Measurements from ENCODE around the gene FAM163B. TPM values are rescaled to one million over a fixed set of nuclear protein-coding genes. Genes with fewer than 3 reads are reported as not detected.

The FAM163B gene
- polyA plus RNA-seq, 4 donors: 0.31 to 0.51 TPM; not detected in 2

DNA sequence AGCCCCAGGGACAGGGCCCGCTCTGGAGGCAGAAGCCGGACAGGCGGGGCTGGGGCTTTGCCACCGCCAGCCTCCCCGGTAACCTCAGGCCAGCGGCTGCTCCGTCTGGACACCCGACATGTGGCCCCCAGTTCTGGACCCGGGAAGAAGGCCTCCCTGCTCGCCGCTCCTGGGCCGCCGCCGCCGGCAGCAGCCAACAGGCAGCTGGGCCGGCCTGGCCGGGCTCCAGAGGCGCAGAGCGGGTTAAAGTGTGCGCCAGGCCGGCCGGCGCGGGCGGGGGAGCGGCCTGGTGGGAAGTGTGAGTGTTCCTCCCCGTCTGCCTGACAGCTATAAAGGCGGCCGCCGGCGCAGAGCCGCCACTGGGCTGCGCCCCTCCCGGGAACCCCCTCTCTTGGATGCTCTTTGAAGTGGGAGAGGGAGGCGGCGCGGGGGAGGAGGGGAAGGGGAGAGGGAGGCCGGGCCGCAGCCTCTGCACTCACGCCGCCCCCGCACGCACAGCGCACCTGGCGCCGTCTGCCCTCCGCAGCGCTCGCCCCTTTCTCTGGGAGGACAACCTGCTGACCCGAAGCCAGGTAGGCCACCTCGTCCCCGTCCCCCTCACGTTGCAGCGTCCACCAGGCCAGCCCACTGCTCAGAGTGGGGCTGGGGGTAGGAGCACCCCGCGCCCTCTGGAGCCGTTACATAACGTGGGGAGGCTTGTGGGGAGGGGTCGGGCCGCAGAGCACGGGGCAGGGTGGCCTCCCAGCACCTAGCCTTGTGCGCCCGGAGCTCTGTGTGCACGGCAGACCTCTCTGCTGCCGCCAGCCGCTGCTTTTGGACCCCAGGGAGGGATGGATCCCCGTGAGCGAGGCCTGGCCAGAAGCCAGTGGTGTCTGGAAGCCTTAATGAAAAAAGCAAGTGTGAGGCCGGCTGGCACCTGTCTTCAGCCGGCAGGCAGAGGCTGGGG lies 74.6 kb downstream of the FAM163B start, which contains the start of gene ADAMTSL2:
TSS of gene ADAMTSL2 (plus strand) at position 359 of the 946 bp plus-strand sequence. CDS start 2,009 bp downstream, outside the sequence.
- DNase-seq (ENCODE audit: low read depth in 4 of 4, low spot score in 2 of 4): peak in 3 of 4 donors; percentile 67 to 74 (median 69)

DNA sequence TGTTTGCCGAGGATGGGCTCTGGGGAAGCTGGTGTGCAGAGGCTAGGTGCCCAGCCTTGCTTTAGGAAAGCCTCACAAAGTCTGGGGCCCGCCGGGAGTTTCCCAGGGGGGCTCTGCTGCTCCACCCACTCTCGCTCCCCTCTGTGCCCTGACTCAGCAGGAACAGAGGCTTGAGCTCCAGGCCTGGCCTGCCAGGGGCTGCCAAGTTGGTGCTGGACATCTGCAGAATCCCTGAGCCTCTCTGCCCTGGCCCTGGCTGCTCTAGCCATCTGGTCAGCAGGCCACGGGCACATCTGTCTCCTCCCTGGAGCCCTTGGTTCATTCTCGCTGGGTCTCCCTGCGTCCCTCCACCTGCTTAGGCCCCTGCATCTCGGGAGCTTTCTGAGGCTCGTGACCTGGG lies 75.3 kb downstream of the FAM163B start:
- no peak for DNase-seq (ENCODE audit: low read depth in 4 of 4, low spot score in 2 of 4)

GRCh38 chr9:133532937-133533668 lies 76.1 kb downstream of the FAM163B start:
- no peak for DNase-seq (ENCODE audit: low read depth in 4 of 4, low spot score in 2 of 4)

- no peak for DNase-seq (ENCODE audit: low read depth in 4 of 4, low spot score in 2 of 4)
These were observed 77.9 kb downstream of the FAM163B start for GRCh38 chr9:133531293-133531692.

DNA sequence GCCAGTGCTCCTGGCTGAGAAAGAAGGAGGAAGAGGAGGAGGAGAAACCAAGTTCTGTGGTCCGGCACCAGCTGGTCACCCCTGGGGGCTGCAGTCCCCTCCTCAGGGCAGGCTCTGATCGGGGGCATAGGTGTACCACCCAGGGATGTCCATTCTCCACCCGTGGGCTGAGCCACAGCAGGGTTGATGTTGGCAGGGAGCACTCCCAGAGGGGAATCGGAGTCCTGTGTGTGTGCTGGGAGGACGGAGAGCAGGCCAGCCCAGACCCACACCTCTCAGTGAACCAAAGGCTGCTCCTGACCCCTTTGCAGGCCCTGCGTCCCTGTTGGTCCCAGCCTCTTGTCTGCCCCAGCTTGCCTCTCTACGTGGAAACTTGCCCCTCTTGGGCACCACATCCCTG lies 79.3 kb downstream of the FAM163B start:
- DNase-seq (ENCODE audit: low read depth in 4 of 4, low spot score in 2 of 4): no peak

- no peak for DNase-seq (ENCODE audit: low read depth in 4 of 4, low spot score in 2 of 4)
These were observed 79.7 kb downstream of the FAM163B start for GRCh38 chr9:133529457-133529856.

GRCh38 chr9:133528876-133529241 lies 80.3 kb downstream of the FAM163B start:
- DNase-seq (ENCODE audit: low read depth in 4 of 4, low spot score in 2 of 4): no peak

GRCh38 chr9:133528001-133528875 lies 81.0 kb downstream of the FAM163B start:
- DNase-seq (ENCODE audit: low read depth in 4 of 4, low spot score in 2 of 4): no peak

DNA sequence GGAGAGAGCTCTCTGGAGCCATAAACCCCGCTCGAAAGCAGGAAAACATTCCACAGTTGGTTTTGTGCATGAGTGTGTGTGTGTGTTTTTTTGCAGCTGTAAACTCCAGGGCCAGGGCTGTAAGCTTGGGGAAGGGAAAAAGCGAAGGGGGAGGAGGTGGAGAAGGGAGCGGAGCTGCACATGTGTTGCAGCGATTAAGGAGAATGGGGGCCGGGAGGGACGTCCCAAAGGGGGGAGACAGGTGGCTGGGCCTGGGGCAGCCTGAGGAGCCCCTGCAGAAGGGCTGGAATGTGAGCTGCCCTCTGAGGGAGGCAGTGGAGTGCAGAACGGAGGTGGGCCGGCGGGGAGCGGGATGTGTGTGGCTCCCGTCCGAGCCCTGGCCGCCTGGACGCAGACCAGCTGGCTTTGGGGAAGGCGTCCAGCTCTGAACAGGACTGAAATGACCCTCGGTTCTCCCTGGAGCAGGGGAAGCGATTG lies 81.7 kb downstream of the FAM163B start:
- DNase-seq (ENCODE audit: low read depth in 4 of 4, low spot score in 2 of 4): peak in 1 of 4 donors; percentile 58

Other genes starting within 250 kb of the FAM163B start
- gene SURF4, start 233.3 kb downstream of the FAM163B start, polyA plus RNA-seq (ENCODE audit: insufficient read length in 4 of 4): 100 to 1,000 TPM; 161 to 180 (median 171) TPM
- 1 to 10 TPM; 3.1 to 6.4 (median 4.8) TPM for gene STKLD1, start 233.0 kb downstream of the FAM163B start, polyA plus RNA-seq (ENCODE audit: insufficient read length in 4 of 4)
- 10 to 100 TPM; 27.7 to 33.4 (median 32.5) TPM for gene REXO4, start 191.4 kb downstream of the FAM163B start, polyA plus RNA-seq (ENCODE audit: insufficient read length in 4 of 4)
- gene ADAMTS13, start 187.0 kb downstream of the FAM163B start, polyA plus RNA-seq (ENCODE audit: insufficient read length in 4 of 4): 10 to 100 TPM in 2 of 4 donors, 1 to 10 TPM in 2; 6.1 to 14.4 (median 11.7) TPM
- gene CACFD1, start 149.4 kb downstream of the FAM163B start, polyA plus RNA-seq (ENCODE audit: insufficient read length in 4 of 4): 10 to 100 TPM; 24.9 to 40.7 (median 33.4) TPM
- gene SLC2A6, start 130.3 kb downstream of the FAM163B start, polyA plus RNA-seq (ENCODE audit: insufficient read length in 4 of 4): 1 to 10 TPM in 3 of 4 donors, under 1 TPM in 1; 0.93 to 1.7 (median 1.7) TPM
- gene MYMK, start 84.4 kb downstream of the FAM163B start, polyA plus RNA-seq (ENCODE audit: insufficient read length in 4 of 4): not detected
- 1 to 10 TPM; 1.5 to 2.8 (median 2.2) TPM for gene ADAMTSL2, start 74.7 kb downstream of the FAM163B start, polyA plus RNA-seq (ENCODE audit: insufficient read length in 4 of 4)
- gene DBH, start 27.0 kb upstream of the FAM163B start, polyA plus RNA-seq (ENCODE audit: insufficient read length in 4 of 4): 1 to 10 TPM in 2 of 4 donors, under 1 TPM in 2; 0.51 to 1.6 (median 1.1) TPM
- 10 to 100 TPM; 10.4 to 15.3 (median 10.9) TPM for gene SARDH, start 129.0 kb upstream of the FAM163B start, polyA plus RNA-seq (ENCODE audit: insufficient read length in 4 of 4)

Data from left renal cortex interstitium (tissue), 4 donors.